ENCODE data around the gene FERMT3.

FERMT3 gene

GRCh38 chr11:64222651-64223000, 16.1 kb downstream of the FERMT3 start:
- no peak for DNase-seq

DNA sequence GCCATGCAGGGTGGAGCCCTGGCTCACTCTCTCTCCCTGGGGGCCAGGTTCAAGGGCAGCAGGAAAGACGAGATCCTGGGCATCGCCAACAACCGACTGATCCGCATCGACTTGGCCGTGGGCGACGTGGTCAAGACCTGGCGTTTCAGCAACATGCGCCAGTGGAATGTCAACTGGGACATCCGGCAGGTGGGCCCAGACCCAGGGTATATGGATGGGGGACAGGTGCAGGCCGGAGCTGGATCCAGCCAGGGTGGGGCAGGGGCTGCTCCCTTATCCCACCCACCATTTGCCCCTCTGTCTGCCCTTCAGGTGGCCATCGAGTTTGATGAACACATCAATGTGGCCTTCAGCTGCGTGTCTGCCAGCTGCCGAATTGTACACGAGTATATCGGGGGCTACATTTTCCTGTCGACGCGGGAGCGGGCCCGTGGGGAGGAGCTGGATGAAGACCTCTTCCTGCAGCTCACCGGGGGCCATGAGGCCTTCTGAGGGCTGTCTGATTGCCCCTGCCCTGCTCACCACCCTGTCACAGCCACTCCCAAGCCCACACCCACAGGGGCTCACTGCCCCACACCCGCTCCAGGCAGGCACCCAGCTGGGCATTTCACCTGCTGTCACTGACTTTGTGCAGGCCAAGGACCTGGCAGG, 16.6 kb downstream of the FERMT3 start:
- DNase-seq: no peak

DNA sequence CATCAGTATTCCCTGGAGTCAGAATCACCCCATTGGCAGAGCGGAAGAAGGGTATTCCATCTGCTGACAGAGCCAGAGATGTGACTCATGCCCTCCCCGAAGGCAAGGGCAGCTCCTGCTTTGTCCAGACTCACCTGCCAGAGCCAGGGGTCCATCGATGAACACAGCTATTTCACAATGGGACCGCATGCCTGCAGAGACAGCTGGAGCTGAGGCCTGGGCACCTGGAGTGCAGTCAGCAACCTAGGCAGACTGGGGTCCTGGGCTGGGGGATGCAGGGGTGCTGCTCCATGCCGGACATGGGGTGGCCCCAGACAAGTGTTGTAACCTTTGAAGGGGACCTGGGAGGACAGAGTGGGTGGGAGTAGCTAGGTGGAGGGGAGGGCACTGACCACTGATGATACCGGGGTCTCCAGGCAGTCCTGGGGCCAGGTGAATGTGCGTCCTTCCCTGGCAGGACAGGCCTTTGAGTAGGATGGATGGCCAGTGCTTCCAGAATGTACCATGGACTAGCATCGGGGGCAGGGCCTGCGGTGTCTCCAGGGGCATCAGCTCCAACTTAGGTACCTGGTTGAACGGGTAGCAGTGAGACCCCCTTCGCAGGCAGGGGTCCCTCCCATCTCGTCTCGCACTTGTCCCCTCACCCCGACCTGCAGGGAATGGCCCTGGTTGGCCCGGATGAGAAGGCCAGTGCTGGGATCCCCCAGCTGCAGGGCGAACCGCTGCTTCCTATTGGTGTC, 17.8 kb downstream of the FERMT3 start:
- no peak for DNase-seq

DNA sequence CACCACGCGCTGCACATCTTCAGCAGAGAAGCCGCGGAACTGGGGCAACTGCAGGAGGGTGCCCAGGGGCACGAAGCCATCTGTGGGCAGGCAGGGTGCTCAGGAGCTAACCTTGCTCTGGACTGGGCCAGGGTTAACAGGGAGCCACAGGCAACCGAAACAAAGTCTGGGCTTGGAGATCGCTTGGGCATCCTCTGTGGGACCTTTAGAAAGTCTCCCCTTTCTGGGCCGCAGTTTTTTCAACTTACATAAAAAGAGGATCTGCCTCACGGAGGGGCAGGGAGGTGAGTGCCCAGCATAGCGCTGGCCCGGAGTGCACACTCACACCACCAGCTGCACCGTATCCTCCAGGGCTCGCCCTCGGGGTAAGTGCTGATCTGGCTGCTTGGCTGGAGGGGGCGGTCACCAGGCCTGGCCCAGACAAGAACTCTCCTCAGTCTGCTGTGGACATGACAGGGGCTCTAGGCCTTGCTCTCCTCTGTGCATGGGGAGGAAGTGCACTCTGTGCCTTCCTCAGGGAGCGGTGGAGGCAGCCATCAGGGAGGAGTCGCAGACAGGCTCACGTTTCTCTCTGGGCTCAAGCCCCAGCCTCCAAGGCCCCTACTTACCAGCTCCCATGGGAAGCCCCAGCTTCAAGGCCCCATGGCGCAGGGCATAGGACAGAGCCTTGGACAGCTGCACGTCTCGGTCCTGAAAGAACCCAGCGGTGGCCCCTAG, 18.5 kb downstream of the FERMT3 start:
- no peak for DNase-seq

DNA sequence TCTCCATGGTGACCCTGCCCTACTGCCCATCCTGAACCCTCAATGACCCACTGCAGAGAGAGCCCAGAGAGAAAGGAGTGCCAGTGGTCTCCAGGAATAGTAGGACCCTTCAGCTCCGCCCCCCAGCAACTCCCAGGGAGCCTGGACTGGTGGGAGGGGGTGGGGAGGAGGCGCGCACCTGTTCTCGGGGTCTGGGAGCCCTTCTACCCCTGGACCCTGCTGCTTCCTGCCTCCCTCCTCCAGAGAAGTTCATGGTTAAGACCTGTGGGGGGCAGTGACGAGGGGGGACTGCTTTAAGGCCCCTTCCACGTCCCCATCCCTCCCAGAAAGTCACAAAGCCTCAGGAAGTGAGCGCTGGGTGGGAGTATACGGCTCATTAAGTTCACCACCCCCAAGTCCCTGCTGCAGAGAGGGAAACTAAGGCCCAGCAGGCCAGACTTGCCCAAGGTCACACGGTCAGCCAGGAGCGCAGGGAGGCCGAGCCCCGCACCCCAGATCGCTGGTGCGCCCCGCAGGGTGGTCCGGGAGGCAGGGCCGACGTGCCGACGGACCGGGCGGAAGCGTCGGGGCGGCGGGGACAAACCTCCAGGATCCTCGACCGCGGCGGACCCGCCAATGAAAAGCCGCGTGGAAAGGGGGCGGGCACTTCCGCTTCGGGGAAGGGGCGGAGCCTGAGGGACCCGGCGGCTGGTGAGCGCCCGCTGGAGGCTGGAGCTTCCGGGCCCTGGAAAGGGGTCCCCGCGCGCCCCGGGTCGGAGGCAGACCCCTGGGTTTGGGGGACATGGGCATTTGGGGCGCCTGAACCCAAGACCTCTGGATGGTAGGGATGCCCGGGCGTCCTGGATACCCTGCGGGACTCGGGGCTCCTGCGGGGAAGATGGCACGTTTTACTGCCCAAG, 19.3 kb downstream of the FERMT3 start, which contains the start of the genes NUDT22 and TRPT1:
Gene NUDT22, plus strand, starts transcription at position 667 of the 899 bp plus-strand sequence. CDS start 379 bp downstream, outside the sequence.
Gene TRPT1, minus strand, starts transcription at position 579 of the 899 bp plus-strand sequence. Its CDS starts 326 bp downstream, at position 253.
- DNase-seq: peak; percentile 76

DNA sequence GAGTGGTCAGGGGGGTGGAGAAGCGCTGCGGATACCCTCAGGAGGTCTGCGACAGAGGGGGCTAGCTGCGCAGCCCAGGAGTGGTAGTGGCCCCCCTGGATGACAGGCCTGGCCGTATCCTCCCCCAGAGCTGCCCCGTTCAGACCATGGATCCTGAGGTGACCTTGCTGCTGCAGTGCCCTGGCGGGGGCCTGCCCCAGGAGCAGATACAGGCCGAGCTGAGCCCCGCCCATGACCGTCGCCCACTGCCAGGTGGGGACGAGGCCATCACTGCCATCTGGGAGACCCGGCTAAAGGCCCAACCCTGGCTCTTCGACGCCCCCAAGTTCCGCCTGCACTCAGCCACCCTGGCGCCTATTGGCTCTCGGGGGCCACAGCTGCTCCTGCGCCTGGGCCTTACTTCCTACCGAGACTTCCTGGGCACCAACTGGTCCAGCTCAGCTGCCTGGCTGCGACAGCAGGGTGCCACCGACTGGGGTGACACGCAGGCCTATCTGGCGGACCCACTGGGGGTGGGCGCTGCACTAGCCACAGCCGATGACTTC, 20.1 kb downstream of the FERMT3 start:
- DNase-seq: no peak

DNA sequence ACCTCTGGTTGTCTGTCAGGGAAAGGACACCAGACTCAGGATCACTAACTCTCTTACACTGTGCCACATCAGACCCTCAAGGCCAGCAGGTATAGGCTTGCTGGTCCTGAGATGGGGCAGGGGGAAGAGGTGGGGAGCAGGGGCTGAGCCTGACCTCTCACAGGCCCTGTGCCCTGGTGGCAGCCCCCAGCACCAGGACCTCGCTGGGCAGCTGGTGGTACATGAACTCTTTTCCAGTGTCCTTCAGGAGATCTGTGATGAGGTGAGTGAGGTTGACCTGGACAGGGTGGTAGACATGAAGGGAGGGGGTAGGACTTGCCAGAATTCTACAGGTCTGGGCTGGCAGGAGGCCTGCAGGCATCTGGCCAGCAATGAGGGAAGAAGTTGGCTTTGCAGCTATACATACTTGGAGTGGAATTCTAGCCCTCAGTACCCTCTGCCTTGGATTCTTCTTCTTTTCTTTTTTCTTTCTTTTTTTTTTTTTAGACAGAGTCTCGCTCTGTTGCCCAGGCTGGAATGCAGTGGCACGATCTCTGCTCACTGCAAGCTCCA, 21.0 kb downstream of the FERMT3 start:
- no peak for DNase-seq

- no peak for DNase-seq
Measured at GRCh38 chr11:64229090-64229743, 22.7 kb downstream of the FERMT3 start.

GRCh38 chr11:64229744-64230170, 23.2 kb downstream of the FERMT3 start:
- no peak for DNase-seq

DNA sequence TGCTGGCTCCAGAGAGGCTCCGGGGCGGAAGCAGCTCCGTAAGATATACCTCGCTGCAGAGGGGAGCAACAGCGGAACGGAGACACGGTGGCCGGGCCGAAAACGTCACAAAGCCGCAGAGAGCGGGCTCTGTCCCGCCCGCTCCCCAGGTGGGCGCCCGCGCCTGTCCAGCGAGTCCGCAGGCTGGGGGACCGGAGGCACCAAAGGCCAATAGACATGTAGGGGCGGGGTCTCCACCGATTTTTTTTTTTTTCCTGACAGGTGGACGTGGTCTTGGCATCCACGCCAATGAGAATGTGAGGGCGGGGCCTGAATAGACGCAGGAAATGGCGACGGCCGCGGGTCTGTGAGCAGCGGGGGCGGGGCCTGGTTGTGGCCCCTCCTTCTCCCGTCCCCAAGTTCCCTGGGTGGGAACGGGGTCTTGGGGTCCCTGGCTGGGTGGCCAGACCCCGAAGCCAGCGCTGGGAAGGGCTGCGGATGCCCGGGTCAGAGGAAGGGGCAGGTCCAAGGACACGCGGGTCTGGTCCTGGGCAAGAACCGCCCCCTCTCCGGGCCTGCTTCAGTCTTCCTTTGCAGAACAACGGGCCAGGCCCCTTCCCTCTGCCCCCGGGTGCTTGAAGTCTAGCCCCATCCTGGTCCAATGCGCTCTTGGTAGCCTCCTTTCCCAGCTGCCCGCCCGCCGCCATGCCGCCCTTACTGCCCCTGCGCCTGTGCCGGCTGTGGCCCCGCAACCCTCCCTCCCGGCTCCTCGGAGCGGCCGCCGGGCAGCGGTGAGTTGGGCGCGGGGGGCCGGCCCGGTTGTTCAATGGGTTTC, 23.9 kb downstream of the FERMT3 start, which contains the start of gene DNAJC4:
Gene DNAJC4, plus strand, starts transcription at position 378 of the 814 bp plus-strand sequence. Its CDS starts 307 bp downstream, at position 685.
- peak; percentile 80 for DNase-seq

DNA sequence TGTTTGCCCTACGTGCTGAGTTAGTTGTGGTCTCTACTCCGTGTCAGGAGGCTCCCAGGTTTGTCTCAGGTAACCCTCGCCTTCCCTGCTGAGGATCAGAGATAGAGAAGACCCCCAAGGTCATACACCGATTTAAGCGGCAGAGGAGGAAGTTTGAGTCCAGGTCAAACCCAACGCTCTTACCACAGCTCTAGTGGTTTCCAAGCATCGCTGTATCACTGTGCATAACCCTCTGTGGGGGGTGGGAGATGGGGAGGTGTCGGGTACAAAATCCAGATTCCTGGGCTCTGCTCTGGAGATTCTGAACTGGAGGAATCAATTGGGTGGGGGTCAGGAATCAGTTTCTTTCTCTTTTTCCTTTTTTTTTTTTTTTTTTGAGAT, 24.5 kb downstream of the FERMT3 start:
- DNase-seq: no peak

- DNase-seq: no peak
Measured at GRCh38 chr11:64231546-64231945, 25.0 kb downstream of the FERMT3 start.

- no peak for DNase-seq
Measured at GRCh38 chr11:64232182-64232966, 25.9 kb downstream of the FERMT3 start.

DNA sequence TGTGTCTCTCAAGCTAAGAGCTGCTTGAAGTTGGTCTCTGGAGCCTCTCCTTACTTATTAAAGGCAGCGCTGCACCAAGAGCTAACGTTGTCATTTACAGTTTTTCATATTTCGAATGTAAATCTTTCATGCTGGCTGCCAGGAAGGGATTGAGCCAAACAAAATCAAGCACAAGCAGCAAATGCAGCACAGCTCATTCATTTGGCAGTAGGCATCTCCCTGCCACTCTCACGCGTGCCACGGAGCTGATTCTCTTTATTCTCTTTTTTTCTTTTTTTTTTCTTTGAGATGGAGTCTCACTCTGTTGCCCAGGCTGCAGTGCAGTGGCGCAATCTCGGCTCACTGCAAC, 26.4 kb downstream of the FERMT3 start:
- DNase-seq: no peak

GRCh38 chr11:64233913-64234586, 27.5 kb downstream of the FERMT3 start, which contains the start of gene VEGFB:
VEGFB (plus strand) TSS chr11:64234584; CDS start chr11:64234834, 250 bp downstream.
- peak; percentile 27 for DNase-seq

DNA sequence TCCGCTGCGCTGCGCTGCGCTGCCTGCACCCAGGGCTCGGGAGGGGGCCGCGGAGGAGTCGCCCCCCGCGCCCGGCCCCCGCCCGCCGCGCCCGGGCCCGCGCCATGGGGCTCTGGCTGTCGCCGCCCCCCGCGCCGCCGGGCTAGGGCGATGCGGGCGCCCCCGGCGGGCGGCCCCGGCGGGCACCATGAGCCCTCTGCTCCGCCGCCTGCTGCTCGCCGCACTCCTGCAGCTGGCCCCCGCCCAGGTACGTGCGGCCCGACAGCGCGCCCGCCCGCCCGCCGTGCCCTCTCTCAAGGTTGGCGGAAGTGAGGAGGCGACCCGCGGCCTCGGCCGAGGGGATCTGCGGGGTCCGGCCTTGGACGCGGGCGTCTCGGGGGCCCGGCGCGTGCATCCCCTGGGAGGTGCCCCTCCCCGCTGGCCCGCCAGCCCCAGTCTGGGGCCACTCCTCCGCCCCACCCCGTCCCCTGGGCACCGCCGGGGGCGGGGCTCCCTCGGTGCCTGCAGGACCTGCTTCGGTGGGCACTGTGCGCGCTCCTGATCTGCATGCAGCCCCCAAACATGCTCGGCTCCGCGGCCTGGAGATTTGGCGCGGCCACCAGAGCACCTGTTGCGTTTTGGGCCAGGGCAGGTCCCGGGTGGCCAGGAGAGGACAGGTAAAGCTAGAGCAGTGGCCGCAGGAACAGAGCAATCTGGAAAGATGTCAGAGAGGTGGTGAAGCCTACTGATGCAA, 28.3 kb downstream of the FERMT3 start:
- DNase-seq: peak; percentile 21

DNA sequence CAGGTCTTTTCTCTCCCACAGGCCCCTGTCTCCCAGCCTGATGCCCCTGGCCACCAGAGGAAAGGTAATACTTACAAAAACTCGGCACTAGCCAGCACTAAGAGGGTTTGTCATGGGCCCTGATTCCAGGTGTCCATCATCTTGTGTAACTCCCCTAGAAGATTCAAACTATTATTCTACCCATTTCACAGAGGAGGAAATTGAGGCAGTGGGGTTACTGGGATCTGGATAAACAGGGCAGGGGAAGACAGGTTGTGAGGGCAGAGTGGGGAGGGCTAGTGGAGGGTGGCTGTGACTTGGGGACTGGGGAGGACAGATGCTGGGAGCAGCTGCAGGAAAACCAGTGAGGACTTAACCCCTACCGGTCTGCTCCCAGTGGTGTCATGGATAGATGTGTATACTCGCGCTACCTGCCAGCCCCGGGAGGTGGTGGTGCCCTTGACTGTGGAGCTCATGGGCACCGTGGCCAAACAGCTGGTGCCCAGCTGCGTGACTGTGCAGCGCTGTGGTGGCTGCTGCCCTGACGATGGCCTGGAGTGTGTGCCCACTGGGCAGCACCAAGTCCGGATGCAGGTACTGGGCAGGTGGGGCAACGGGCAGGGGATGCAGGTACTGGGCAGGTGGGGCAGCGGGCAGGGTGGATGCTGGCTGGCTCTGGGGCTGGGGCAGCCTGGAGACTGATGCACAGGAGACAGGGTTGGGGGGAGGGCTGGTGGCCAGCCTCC, 29.1 kb downstream of the FERMT3 start:
- no peak for DNase-seq

Measured in T1000 (cell line).